NCI-H1048 (cell line): ENCODE measurements around the gene OR8B8.
"Not testable (repeated sequence)": the region's sequence is repeated elsewhere in the genome, so short reads cannot be mapped to it uniquely, and the experiment has no call there.

Source experiments
- DNase-seq: peaks from one replicate; lab custom pipeline; 2025; lab: John Stamatoyannopoulos, UW

Gene OR8B8, protein sequence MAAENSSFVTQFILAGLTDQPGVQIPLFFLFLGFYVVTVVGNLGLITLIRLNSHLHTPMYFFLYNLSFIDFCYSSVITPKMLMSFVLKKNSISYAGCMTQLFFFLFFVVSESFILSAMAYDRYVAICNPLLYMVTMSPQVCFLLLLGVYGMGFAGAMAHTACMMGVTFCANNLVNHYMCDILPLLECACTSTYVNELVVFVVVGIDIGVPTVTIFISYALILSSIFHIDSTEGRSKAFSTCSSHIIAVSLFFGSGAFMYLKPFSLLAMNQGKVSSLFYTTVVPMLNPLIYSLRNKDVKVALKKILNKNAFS

DNA sequence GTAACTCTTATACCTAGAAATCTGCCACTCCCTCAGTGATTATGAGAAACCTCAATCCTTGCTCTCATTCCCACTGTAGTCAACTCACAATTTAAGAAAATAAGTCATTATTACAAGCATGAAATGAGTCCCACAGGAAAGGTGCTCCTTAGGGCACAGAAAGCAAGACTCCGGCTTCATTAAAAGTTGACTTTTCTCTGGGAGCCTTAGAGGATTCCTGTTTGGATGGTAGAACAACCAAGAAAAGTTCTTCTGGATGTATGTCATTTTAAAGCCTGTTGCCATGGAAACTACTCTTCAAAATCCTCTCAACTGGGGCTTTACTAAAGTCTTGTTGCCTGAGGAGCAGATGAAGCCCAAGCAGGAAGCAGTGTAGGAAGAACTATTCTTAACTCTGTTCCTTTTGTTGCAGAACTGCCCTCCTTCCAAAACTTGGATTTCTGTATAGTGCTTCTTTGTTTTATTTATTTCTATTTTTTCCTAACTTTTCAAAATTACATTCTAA, at the start of gene OR8B8:
Gene OR8B8, minus strand, starts transcription at position 51 of the 505 bp plus-strand sequence. CDS start 4,611 bp downstream, outside the sequence.
- DNase-seq = no peak

DNA sequence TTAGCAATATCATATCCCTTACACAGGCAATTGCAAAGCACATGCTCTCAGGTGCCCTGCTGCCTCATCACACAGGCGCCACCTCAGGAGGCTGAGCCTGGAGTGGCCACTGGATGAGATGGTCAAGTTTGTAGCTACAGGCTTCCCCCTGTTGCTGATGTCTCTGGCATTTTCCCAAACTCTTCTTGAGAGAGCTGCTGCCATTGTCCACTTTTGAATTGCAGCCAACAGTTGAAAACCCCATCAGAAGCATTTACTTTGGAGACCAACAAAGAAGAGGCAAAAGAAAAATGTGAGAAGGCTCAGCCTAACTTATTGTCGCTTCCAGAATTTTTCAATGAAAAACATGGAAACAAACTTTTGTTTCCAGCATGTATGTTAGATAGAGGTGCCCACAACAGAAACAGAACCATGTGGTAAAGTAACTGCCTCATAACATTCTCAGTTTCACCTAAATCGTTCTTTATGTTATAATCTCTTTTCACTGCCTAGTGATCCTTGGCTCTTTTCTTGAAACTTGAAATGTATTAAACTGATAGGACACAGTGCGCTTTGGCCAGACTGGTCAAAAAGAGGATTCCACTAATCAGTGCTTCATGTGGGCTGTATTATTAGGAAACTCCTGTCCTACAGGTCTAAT, 47.6 kb upstream of the OR8B8 start:
- DNase-seq = no peak

DNA sequence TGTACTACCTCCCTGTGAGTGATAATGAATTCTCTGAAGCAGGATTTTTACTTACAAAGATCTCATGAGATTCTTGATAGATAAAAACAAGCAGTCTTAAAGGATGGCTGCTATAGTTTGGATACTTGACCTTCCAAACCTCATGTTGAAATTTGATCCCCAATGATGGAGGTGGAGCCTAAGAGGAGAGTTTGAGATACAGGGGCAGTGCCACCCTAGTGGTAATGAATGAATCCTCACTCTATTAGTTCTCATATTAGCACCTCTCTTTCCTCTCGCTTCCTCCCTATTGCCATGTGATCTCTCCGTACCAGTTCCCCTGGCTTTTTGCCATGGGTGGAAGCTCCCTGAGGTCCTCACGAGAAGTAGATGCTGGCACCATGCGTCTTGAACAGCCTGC, 37.9 kb upstream of the OR8B8 start:
- no peak for DNase-seq

DNA sequence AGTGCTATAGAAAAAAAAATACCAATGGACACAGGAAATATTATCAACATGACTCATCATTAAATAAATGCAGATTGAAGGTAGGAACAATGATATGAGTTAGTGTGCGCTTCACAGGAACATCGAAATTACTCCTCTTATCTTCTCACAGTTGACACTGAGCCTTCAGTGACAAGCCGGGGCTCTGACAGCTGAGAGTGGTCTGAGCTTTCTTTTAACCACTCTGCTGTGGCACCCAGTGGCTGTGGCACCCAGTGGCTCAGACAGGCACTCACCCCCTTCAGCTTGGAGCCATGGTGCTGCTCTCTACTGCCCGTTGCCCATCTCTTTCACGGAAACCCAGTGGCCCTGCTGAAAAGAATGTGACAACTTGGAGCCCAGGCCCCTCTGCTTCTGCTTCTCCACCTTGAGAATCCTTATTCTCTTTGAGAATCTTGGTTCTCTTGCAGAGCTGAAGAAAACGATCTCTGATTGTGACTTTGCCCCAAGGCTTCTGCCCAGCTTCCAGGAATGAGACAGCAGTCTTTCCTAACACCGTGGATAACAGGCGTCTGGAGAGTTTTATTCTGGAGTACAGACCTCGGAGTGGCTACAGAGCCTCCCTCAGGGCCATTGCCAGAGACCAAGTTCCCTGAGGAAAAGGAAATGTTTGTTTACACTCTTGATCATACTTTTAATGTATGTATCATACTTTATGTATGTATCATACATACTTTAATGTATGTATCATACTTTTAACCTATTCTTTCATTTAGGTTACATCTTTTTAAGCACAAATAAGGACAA, 37.1 kb upstream of the OR8B8 start:
- no peak for DNase-seq

DNA sequence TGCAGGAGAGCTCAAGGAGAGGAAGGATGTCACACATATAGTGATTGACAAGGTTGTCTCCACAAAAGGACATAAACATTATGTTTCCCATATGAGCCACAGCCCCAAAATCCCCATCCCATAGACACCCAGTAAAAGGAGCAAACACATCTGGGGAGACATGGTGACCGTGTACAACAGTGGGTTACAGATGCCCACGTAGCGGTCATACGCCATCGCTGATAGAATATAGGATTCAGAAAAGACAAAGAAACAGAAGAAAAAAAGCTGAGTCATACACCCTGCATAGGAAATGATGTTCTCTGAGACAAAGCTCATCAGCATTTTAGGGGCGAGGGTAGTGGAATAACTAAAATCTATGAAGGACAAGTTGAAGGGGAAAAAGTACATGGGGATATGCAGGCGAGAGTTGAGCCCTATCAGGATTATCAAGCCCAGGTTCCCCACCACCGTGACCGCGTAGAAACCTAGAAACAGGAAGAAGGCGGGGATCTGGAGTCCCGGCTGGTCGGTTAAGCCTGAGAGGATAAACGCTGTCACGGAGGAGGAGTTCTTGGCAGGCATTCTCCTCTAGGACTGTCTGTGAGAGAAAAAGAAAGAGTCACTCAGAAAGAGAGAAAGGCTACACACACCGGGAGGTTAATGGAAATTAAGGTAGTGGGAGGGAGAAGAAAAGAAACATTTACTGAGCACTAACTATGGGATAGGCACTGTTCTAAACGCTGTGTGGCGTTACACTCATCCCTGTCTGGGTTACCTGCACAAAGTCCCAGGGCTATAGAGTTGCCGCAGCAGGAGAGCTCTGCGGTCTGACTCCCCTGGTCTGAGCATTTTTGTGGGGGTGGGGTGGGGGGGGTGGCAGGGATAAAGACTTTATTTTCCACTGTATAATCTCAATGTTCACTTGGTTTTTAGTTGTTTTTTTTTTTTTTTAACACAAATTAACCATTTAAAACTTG, 36.1 kb upstream of the OR8B8 start:
- DNase-seq = no peak

DNA sequence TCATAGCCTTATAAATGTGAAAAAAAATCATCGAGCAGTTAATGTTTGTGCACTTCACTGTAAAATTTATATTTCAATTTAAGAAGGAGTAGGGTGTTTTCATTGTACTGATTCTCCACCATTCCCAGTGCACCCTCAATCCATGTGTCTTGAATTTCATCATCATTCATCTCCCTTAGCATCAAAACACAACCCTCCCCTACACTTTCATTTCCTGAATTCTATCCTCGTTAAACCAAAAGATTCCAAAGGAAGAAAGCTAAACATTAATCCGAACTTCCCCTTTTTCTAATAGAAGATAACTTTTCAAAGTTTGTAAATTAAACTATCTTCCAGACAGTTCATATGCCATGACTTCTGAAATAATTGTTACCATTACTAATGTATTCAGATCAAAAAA, 34.1 kb upstream of the OR8B8 start:
- DNase-seq = no peak

DNA sequence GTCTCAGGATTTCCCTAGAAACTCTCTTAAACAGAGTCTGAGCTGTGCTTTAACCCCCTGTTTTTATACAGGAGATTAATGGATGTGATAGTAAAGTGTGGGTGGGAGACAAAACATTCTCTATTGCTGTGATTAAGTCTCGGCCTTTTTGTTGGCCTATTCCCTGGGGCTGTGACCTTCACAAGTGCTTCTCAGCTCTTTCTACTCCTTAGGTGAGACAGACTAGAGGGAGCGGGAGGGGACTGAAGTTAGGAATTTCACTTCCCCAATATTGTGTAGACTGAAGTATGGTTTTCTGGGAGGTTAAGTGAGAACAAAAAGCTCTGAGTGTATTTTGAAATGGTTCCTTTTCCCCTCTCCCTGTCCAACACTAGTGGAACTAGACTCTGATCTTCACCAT, 29.8 kb upstream of the OR8B8 start:
- no peak for DNase-seq

DNA sequence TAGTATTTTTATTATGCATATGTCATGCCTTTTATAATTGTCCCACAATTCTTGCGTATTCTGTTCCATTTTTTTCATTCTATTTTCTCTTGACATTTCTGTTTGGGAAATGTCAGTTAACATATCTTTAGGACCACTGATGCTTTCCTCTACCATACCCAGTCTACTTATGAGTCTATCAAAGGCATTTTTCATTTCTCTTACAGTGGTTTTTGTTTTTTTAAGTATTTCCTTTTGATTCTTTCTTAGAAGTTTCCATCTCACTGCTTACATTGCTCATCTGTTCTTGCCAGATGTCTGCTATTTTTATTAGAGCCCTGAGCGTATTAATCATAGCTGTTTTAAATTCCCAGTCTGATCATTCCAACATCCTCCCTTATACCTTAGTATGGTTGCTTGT, 29.3 kb upstream of the OR8B8 start:
- no peak for DNase-seq

DNA sequence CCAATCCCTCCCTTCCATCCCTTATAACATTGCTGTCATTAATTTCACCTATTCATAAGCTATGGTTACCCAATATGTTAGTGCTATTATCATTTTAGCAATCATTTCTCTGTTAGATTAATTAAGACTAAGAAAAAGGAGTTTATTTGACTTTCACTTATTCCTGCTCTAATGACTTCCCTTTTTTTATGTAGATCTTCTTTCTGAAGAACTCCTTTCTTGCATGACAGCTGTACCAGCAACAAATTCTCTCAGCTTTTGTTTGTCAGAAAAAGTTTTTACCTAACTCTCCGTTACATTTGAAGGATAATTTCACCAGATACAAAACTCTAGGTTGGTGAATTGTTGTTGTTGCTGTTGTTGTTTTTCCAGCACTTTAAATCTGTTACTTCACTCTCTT, 28.6 kb upstream of the OR8B8 start:
- no peak for DNase-seq

DNA sequence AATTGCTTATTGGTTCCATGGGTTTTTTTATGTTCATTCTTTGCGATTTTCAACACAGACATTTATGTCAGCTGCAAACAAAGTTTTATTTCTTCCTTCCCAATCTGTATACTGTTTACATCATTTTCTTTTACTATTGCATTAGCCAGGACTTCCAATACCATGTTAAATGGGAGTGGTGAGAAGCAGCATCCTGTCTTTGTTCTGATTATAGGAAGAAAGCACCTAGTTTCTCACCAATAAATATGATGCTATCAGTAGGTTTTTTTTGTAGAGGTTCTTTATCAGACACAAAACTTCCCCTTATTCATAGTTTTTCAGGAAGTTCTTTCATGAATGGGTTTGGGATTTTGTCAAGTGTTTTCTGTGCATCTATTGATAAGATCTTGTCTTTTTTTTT, 28.0 kb upstream of the OR8B8 start:
- DNase-seq = no peak

DNA sequence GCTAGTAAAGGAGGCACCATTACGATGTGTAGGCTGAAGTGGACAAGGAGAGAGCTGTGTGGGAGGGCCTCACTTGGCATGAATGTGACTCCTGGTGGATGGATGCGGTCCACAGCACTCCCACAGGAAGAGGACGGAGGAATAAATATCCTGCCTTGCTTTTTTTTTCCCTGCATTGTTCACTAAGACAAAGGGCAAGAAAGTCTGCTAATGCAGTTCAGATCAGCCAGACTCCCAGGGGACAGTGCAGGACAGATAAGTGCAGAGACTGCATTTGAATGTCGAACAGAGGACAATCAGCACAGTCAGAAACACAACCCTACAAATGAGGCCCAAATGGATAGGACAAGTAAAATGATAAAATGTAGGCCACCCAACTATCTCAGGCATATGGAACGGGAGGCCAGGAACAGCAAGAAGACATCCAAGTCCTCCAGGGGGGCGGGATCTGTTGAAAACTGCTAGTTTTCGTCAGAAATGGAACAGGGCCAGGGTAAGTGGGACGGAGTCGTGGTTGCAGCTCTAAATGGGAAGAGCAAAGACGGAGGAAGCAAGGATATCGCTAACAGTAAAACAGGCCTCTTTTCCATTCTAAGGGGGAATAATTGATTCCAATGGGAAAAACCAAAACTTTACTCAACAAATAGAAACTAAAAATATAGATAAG, 25.2 kb upstream of the OR8B8 start:
- no peak for DNase-seq

DNA sequence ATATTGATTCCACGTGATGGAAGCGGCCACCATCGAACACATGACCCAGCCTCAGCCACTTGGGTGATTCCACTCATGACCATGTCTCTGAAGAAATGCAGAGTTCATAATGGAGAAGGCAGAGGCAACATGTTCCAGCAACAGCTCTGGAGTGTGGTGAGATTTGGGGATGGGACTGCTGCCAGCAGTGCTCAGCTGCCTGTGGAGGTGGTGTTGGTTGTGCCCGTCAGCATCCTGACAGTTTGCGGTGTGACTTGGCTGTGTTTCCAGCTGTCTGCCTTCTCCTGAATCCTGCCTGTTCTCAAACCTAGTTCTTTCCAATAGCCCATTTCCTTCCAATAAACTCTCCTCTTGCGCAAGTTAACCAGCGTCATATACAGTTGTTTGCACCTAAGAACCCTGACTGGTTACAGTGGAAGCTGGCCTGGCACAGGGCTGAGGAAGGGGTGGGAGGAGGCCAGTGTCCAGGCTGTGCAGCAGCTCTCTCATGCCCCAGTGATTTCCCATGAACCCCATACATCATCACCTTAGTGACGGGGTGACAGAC, 22.0 kb upstream of the OR8B8 start:
- DNase-seq = no peak

DNA sequence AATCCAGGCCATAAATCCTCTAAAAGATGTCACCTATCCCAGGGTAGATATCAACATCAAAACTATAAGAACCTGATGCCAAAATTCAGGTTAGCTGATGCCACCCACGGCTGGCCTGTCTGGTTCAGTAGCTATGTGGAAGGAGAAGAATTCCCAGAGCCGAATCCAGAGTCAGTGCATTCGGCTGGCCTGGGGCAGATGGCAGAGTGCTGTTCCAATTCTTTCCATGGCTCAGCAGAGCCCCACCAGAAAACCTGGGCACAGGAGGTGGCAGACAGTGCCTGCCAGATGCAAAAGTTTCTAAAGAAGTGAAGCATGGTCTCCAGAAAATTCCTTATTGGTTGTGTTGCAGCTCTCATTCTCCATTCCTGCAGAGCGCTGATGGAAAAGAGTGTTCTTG, 19.9 kb upstream of the OR8B8 start:
- no peak for DNase-seq

DNA sequence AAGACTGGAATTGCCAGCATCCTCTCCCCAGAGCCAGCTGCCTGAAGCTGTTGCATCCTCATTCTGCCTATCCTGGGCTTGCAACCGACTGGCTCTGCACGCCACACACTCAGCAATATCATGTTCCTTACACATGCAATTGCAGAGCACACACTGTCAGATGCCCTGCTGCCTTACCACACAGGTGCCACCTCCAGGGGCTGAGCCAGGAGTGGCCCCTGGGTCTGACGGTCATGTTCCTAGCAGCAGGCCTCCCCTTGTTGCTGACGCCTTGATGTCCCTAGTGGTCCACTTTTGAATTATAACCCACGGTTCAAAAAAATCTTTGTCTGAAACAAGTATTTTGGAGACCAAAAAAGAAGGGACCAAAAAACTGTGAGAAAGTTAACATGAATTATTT, 18.5 kb upstream of the OR8B8 start:
- no peak for DNase-seq

DNA sequence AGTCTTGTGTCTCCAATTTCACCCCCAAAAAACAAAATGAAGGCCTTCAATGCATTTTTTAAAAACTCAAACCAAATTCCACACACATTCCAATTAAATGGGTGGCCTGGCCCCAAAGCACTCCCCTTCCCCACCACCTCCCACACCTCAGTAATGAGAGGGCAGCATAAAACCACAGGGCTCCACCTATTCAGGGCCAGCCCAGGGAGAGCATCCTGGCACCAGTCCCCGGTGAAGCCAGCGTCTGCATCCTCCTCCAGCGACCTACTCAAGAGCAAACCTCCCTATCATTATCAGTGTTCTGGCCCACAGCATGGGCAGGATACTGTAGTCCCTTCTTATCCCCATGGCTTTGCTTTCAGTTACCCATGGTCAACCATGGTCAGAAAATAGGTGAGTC, 17.8 kb upstream of the OR8B8 start:
- DNase-seq = no peak

DNA sequence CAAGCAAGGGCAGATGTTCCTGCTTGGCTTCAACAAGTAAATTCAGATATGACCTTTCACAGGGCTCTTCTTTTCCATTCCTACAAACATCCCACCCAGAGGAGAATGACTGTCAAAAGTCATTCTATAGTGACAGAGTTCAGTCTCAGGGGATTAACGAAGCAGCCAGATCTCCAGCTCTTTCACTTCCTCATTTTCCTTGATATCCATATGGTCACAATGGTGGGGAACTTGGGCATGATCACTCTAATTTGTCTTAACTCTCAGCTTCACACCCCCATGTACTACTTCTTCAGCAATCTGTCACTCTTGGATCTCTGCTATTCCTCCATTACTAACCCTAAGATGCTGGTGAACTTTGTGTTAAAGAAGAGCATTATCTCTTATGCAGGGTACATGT, 15.0 kb upstream of the OR8B8 start:
- DNase-seq = no peak

DNA sequence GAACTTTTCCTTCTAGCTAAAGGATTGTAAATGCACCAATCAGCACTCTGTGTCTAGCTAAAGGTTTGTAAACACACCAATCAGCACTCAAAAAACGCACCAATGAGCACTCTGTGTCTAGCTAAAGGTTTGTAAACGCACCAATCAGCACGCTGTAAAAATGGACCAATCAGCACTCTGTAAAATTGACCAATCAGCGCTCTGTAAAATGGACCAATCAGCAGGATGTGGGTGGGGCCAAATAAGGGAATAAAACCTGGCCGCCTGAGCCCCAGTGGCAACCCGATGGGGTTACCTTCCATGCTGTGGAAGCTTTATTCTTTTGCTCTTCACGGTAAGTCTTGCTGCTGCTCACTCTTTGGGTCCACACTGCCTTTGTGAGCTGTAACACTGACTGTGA, 13.9 kb upstream of the OR8B8 start:
- not testable (repeated sequence) for DNase-seq

DNA sequence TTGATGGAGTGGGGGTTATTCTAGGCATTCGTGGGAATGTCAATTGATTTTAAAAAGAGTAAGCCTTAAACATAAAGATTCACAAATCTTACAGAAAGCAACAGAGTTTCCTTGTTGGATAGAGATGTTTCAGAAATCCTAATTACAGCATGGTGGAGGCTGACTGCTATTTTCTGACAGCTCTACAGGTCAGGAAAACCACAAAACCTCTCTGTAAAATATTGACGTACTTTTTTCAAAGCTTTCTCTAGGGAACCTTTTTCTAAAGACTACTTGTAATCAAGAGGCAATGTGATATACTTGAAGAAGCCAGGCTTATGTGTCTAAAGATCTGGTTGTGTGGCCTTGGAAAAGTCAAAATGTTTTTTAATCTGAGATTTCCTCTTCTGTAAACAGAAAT, 9.1 kb upstream of the OR8B8 start:
- no peak for DNase-seq

DNA sequence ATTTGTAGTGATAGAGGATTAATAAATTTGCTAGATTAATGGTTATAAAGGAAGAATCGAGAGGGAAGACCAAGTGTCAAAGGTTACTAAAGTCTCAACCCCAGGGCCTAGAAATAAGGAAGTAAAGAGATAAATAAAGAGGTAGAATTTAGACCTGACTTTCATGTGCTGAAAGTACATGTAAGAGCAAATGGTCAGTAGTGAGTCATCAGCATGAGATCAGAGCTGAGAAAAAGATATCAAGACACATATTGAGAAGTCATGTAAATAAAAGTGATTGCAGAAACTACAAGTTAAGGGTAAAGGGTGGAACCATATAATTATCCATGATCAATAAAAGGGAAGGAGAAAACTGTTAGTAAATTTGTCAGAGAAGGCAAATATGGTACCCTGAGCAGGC, 1.4 kb upstream of the OR8B8 start:
- no peak for DNase-seq

DNA sequence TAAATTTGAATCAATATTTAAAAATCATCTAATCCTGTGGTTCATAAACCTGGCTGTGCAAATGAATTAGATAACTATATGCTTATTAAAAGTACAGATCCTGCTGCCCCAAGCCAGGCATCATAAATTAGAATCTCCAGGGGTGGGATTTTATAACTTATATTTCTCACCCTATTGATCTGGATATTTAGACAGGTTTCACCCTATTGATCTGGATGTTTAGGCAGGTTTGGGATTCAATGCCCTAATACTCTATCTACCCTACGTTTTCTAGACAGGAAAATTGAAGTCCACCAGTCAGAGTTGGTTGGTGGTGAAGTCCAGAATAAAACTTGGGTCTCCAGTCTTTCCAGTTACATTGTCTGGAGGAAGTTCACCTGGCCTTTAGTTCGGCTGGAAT, 2.6 kb downstream of the OR8B8 start:
- DNase-seq = no peak

DNA sequence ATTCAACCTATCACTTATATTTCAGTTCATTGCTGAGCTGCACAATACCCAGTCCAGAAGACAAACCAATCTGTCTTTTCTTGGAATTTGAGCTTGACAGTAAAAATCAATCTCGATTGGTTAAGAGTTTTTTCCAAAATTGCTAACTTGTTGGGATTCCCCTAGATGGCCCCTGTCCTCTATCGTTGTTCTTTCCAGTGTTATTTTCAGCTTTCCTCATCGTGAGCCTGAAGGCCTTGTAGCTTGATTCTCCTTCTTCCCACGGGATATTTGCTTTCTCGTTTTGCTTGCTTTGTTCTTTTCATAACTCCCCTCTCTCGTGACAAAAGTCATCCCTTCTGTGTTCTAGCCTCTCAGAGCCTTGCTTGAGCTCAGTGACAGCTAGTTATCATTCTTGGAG, 3.1 kb downstream of the OR8B8 start:
- DNase-seq = no peak
